K562 (cell line): Measurements from ENCODE around the gene NARF. TPM values are rescaled to one million over a fixed set of nuclear protein-coding genes. Genes with fewer than 3 reads are reported as not detected.

Source experiments
- CCNT2 ChIP-seq: IDR thresholded peaks from 2 replicates; pipeline ENCODE4 v1.6.1; 2011; ENCODE audit warnings: borderline replicate concordance, low read depth, mild to moderate bottlenecking, moderate library complexity, mixed read lengths, low read length; ENCODE audit not compliant: insufficient read length; ENCODE audit errors: extremely low read depth
- FOXA1 ChIP-seq: fragments of 450-650 bp; IDR thresholded peaks from 2 replicates; pipeline ENCODE4 v1.6.1; 2016; ENCODE audit warnings: mild to moderate bottlenecking, borderline replicate concordance
- HCFC1 ChIP-seq: IDR thresholded peaks from 2 replicates; pipeline ENCODE4 v1.6.1; 2012; ENCODE audit warnings: low read depth, low read length, improper control_type of control experiment
- IRF2 ChIP-seq: sonication (generic); formaldehyde crosslinking; IDR thresholded peaks from 2 replicates; pipeline ENCODE4 v1.8.1; 2022; ENCODE audit warnings: mild to moderate bottlenecking, missing genetic modification reagents
- MTF1 ChIP-seq: fragments of 250-450 bp; sonication (Bioruptor Pico); IDR thresholded peaks from 2 replicates; pipeline ENCODE4 v1.9.0; 2021; ENCODE audit warnings: moderate library complexity, mild to moderate bottlenecking, inconsistent platforms, borderline replicate concordance
- RNF2 ChIP-seq: sonication (generic); IDR thresholded peaks from 2 replicates; pipeline ENCODE4 v1.6.1; 2016
- SMAD2 ChIP-seq: fragments of 150-350 bp; IDR thresholded peaks from 2 replicates; pipeline ENCODE4 v1.6.1; 2014; ENCODE audit warnings: low read depth, mild to moderate bottlenecking, low read length
- THRB ChIP-seq: fragments of 450-650 bp; formaldehyde crosslinking; conservative IDR thresholded peaks from 2 replicates; pipeline ENCODE4 v1.4.0; 2022; ENCODE audit warnings: mild to moderate bottlenecking, missing genetic modification characterization
- ZNF175 ChIP-seq: fragments of 200-800 bp; sonication (Bioruptor generic); IDR thresholded peaks from 2 replicates; pipeline ENCODE4 v1.6.1; 2016; ENCODE audit warnings: low read depth, mild to moderate bottlenecking, missing genetic modification characterization, missing compliant biosample characterization
- ZNF584 ChIP-seq: fragments of 200-800 bp; sonication (Bioruptor generic); IDR thresholded peaks from 2 replicates; pipeline ENCODE4 v1.6.1; 2016; ENCODE audit warnings: low read depth, mild to moderate bottlenecking, missing genetic modification characterization, missing compliant biosample characterization
- ZNF766 ChIP-seq: fragments of 200-800 bp; sonication (Bioruptor generic); conservative IDR thresholded peaks from 2 replicates; pipeline ENCODE4 v1.6.1; 2016; ENCODE audit warnings: missing genetic modification characterization, missing compliant biosample characterization
- ZNF830 ChIP-seq: fragments of 250-450 bp; sonication (Bioruptor Pico); IDR thresholded peaks from 2 replicates; pipeline ENCODE4 v1.5.0; 2021; ENCODE audit warnings: mild to moderate bottlenecking
- polyA plus RNA-seq, 8 experiments: library from polyadenylated mRNA; depleted of rRNA in 4 of 8; stranded (reverse) in 5 of 8; unstranded in 3 of 8; fragments of >200 nt; fragmentation: Nextera tagmentation in 2 of 8; fragmentation: Illumina TruSeq in 1 of 8; extraction: Ambion mirVana in 2 of 8; extraction: Trizol in 1 of 8; gene quantifications; 2 replicates each; pipeline versions ENCODE4 v1.2.1 to v1.2.3, GENCODE V29; 2011 to 2014; ENCODE audit warnings: inconsistent platforms in 1 of 8, missing spikeins in 1 of 8
- total RNA-seq, 7 experiments: library from RNA; depleted of rRNA in 6 of 7; stranded (reverse); fragments of >200 nt in 6 of 7; fragmentation: Illumina TruSeq in 2 of 7; extraction: Trizol in 2 of 7; gene quantifications; 2 replicates each; pipeline versions ENCODE4 v1.2.1 to v1.2.3, GENCODE V29; 2011 to 2021; ENCODE audit warnings: low replicate concordance in 1 of 7
- TF ChIP-seq, protein P1 (sequence below): fragments of 450-650 bp; IDR thresholded peaks from 2 replicates; pipeline ENCODE4 v1.6.1; 2016; ENCODE audit warnings: low read depth
- TF ChIP-seq, protein P2 (sequence below): fragments of 450-650 bp; formaldehyde crosslinking; IDR thresholded peaks from 2 replicates; pipeline ENCODE4 v1.4.0; 2022; ENCODE audit warnings: mild to moderate bottlenecking, moderate library complexity
- TF ChIP-seq, protein P3 (sequence below), 2 experiments: fragments of 450-650 bp; conservative IDR thresholded peaks; 2 replicates each; pipeline ENCODE4 v1.6.1; 2017; ENCODE audit warnings: mild to moderate bottlenecking in 2 of 2, moderate library complexity in 2 of 2

Gene NARF
- total and polyA plus RNA-seq, 9 of the 15 experiments (the other 6 are each of a cell fraction or from before 2014, with no cell fraction given) = 60.4 to 423 (median 132) TPM

DNA sequence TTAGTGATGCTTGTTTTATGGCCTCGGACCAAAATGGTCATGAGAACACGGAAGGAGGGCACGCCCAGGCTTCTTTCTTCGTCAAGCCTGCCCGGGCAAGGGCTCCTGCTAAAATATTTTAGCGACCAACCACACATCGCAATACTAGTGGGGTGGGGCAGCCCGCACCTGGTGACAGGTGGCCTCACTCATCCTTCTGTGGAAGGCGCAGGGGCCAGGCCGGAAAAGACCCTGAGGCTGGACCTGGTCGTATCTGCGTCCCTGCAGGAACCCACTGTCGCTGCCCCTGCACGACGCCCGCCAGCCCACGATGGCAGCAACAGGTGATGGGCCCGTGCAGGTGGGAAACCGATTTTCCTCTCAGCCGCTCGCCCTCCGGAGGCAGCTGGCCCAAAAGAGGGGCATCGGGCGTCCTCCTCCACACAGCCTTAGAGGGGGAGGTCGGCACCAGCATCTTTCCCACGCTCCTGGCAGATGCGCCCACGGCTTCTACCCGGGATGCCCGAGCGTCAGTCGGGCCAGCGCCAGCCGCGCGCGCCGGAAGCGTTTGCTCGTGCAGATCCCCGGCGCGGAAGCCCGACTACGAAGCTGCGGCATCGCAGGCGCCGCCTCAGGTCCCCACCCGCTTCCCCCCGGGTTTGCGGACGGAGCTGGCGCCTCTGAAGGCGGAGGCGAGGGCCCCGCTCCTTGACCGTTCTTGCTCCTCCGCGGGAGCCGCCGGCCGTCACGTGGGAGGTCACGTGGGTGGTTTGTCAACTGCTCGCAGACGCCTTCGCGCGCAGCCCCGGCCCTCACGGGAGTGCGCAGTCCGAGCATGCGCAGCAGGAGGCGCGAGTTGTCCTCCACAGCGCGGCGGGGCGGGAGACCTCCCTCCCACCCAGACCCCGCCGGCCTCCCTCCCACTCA is 38.2 kb downstream of the NARF start (continued):
- TF ChIP-seq, protein P1, sequence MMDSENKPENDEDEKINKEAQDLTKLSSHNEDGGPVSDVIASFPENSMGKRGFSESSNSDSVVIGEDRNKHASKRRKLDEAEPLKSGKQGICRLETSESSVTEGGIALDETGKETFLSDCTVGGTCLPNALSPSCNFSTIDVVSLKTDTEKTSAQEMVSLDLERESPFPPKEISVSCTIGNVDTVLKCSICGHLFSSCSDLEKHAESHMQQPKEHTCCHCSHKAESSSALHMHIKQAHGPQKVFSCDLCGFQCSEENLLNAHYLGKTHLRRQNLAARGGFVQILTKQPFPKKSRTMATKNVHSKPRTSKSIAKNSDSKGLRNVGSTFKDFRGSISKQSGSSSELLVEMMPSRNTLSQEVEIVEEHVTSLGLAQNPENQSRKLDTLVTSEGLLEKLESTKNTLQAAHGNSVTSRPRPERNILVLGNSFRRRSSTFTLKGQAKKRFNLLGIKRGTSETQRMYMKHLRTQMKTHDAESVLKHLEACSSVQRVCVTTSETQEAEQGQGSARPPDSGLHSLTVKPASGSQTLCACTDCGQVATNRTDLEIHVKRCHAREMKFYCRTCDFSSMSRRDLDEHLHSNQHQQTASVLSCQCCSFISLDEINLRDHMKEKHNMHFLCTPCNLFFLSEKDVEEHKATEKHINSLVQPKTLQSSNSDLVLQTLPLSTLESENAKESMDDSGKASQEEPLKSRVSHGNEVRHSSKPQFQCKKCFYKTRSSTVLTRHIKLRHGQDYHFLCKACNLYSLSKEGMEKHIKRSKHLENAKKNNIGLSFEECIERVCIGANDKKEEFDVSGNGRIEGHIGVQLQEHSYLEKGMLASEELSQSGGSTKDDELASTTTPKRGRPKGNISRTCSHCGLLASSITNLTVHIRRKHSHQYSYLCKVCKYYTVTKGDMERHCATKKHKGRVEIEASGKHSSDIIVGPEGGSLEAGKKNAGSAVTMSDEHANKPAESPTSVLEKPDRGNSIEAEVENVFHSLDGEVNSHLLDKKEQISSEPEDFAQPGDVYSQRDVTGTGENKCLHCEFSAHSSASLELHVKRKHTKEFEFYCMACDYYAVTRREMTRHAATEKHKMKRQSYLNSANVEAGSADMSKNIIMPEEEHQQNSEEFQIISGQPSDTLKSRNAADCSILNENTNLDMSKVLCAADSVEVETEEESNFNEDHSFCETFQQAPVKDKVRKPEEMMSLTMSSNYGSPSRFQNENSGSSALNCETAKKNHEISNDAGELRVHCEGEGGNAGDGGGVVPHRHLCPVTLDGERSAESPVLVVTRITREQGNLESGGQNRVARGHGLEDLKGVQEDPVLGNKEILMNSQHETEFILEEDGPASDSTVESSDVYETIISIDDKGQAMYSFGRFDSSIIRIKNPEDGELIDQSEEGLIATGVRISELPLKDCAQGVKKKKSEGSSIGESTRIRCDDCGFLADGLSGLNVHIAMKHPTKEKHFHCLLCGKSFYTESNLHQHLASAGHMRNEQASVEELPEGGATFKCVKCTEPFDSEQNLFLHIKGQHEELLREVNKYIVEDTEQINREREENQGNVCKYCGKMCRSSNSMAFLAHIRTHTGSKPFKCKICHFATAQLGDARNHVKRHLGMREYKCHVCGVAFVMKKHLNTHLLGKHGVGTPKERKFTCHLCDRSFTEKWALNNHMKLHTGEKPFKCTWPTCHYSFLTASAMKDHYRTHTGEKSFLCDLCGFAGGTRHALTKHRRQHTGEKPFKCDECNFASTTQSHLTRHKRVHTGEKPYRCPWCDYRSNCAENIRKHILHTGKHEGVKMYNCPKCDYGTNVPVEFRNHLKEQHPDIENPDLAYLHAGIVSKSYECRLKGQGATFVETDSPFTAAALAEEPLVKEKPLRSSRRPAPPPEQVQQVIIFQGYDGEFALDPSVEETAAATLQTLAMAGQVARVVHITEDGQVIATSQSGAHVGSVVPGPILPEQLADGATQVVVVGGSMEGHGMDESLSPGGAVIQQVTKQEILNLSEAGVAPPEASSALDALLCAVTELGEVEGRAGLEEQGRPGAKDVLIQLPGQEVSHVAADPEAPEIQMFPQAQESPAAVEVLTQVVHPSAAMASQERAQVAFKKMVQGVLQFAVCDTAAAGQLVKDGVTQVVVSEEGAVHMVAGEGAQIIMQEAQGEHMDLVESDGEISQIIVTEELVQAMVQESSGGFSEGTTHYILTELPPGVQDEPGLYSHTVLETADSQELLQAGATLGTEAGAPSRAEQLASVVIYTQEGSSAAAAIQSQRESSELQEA = no peak
- no peak; the same call in 1 of the 2 replicates for TF ChIP-seq ZNF766
- TF ChIP-seq THRB (CRISPR knock-in tag) = no peak
- no peak for TF ChIP-seq FOXA1
- TF ChIP-seq ZNF175 (CRISPR knock-in tag) = no peak
- no peak for TF ChIP-seq MTF1 (CRISPR knock-in tag)
- TF ChIP-seq, protein P2, sequence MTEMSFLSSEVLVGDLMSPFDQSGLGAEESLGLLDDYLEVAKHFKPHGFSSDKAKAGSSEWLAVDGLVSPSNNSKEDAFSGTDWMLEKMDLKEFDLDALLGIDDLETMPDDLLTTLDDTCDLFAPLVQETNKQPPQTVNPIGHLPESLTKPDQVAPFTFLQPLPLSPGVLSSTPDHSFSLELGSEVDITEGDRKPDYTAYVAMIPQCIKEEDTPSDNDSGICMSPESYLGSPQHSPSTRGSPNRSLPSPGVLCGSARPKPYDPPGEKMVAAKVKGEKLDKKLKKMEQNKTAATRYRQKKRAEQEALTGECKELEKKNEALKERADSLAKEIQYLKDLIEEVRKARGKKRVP (CRISPR knock-in tag) = no peak
- TF ChIP-seq RNF2 = peak; percentile 91
- TF ChIP-seq ZNF830 (CRISPR knock-in tag) = no peak
- TF ChIP-seq CCNT2 = peak; percentile 72
- TF ChIP-seq HCFC1 = no peak
- no peak for TF ChIP-seq ZNF584 (CRISPR knock-in tag)
- TF ChIP-seq, protein P3, sequence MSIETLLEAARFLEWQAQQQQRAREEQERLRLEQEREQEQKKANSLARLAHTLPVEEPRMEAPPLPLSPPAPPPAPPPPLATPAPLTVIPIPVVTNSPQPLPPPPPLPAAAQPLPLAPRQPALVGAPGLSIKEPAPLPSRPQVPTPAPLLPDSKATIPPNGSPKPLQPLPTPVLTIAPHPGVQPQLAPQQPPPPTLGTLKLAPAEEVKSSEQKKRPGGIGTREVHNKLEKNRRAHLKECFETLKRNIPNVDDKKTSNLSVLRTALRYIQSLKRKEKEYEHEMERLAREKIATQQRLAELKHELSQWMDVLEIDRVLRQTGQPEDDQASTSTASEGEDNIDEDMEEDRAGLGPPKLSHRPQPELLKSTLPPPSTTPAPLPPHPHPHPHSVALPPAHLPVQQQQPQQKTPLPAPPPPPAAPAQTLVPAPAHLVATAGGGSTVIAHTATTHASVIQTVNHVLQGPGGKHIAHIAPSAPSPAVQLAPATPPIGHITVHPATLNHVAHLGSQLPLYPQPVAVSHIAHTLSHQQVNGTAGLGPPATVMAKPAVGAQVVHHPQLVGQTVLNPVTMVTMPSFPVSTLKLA (conservative IDR thresholded peaks at IDR 0.05) = peak; percentile 94 to 97
- TF ChIP-seq SMAD2 = no peak
- TF ChIP-seq IRF2 = peak; percentile 73; the same call in 1 of the 2 replicates
